Spleen (tissue), 7 donors: ENCODE data around the gene RBM10.

Experiments used
- POLR2A ChIP-seq, 3 donors: fragments of 450-650 bp; IDR thresholded peaks; one replicate each; pipeline ENCODE4 v1.5.1; 2017; ENCODE audit warnings: antibody characterized with exemption in 3 of 3, mild to moderate bottlenecking in 1 of 3
- POLR2AphosphoS5 ChIP-seq, 3 donors: sonication (generic); formaldehyde crosslinking; IDR thresholded peaks; one replicate each; pipeline ENCODE4 v1.5.1; 2017; ENCODE audit warnings: antibody characterized with exemption in 3 of 3
- TF ChIP-seq, protein P1 (sequence below), 11 experiments: fragments of 200-600 bp in 7 of 11; fragments of 450-650 bp in 4 of 11; sonication (generic) in 4 of 11; IDR thresholded peaks in 8 of 11; conservative IDR thresholded peaks in 3 of 11; 1 replicate in 7 of 11; 2 replicates in 4 of 11; pipeline versions ENCODE4 v1.4.0 to v1.8.0; 2016 to 2021; ENCODE audit warnings: antibody characterized with exemption in 11 of 11, inconsistent platforms in 4 of 11, mild to moderate bottlenecking in 1 of 11
- donor health status: DM: no; HTN: no; CAD: no; lungs with moderate emphysema.
- donor health status: DM: no; HTN: no; CAD: no.
- donor health status: DM: no; HTN: no; CAD: no.

DNA sequence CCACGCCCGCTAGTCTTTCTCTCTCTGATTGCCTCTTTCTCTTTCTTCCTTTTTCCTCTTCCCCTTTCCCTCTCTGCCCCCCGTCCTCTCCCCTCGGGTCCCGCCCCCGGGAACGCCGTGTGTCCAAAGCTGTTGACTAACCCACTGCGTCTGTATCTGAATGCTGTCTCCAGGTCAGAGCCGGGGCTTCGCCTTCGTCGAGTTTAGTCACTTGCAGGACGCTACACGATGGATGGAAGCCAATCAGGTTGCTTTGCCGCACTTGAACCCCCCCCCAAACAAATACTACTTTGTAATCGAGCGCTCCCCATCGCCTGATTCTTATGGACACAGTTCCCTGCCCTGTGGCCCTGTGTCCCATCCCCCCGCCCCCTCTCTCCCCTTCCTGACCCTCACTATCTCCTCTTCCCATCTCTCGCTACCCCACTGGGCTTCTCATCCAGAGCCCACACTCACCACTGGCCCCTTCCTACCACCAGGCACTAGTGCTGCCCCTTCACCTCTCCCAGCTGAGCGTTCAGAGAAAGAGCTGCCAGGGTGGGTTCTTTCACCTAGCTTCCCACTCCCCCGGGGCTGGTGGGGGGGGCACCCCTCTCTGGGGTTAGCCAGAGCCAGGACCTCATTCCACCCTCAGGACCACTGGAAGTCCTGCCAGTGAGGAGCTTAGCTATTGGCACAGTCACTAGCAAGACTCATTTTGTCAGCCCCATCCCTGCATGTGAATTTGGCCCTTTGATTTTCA lies 30.0 kb downstream of the RBM10 start:
- TF ChIP-seq, protein P1, sequence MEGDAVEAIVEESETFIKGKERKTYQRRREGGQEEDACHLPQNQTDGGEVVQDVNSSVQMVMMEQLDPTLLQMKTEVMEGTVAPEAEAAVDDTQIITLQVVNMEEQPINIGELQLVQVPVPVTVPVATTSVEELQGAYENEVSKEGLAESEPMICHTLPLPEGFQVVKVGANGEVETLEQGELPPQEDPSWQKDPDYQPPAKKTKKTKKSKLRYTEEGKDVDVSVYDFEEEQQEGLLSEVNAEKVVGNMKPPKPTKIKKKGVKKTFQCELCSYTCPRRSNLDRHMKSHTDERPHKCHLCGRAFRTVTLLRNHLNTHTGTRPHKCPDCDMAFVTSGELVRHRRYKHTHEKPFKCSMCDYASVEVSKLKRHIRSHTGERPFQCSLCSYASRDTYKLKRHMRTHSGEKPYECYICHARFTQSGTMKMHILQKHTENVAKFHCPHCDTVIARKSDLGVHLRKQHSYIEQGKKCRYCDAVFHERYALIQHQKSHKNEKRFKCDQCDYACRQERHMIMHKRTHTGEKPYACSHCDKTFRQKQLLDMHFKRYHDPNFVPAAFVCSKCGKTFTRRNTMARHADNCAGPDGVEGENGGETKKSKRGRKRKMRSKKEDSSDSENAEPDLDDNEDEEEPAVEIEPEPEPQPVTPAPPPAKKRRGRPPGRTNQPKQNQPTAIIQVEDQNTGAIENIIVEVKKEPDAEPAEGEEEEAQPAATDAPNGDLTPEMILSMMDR (IDR thresholded peaks at IDR 0.05 in 8 of 11, conservative IDR thresholded peaks at IDR 0.05 in 3 of 11), result no peak
- TF ChIP-seq POLR2A (IDR thresholded peaks at IDR 0.05), result no peak
- TF ChIP-seq POLR2AphosphoS5 (IDR thresholded peaks at IDR 0.05), result no peak
